Keratinocyte (primary cell): ENCODE measurements around the gene TNIK. TPM values are rescaled to one million over a fixed set of nuclear protein-coding genes. Genes with fewer than 3 reads are reported as not detected.

Experiments used
- DNase-seq: peaks from one replicate; pipeline ENCODE4 v3.0.0-alpha.2; 2011; ENCODE audit warnings: low read depth, missing footprints, low spot score
- FAIRE-seq: peaks from 2 replicates; lab custom pipeline; 2011; peaks lifted over from hg19 to GRCh38; lab: Jason Lieb, UNC
- H2AFZ ChIP-seq: 2 replicates; pipeline ENCODE4 v1.6.0; 2012; ENCODE audit warnings: low read length, control low read depth, inconsistent platforms; ENCODE audit not compliant: control insufficient read depth
- H3K27ac ChIP-seq: 2 replicates; pipeline ENCODE4 v1.5.1; 2011; ENCODE audit warnings: low read length; ENCODE audit not compliant: control insufficient read depth, insufficient read depth
- H3K27me3 ChIP-seq: 3 replicates; pipeline ENCODE4 v1.6.0; 2011; ENCODE audit warnings: low read length; ENCODE audit not compliant: control insufficient read depth, insufficient read depth; ENCODE audit errors: extremely low read depth
- H3K36me3 ChIP-seq, 2 experiments: 2 replicates in 1 of 2; 3 replicates in 1 of 2; pipeline ENCODE4 v1.5.1; 2011; ENCODE audit warnings: low read length in 2 of 2, mild to moderate bottlenecking in 1 of 2; ENCODE audit not compliant: control insufficient read depth in 2 of 2, insufficient read depth in 2 of 2; ENCODE audit errors: extremely low read depth in 1 of 2
- H3K4me1 ChIP-seq: 3 replicates; pipeline ENCODE4 v1.5.1; 2011; ENCODE audit warnings: low read length; ENCODE audit not compliant: control insufficient read depth, insufficient read depth; ENCODE audit errors: extremely low read depth
- H3K4me2 ChIP-seq: 3 replicates; pipeline ENCODE4 v1.6.0; 2011; ENCODE audit warnings: low read depth, low read length; ENCODE audit not compliant: control insufficient read depth, insufficient read depth; ENCODE audit errors: extremely low read depth
- H3K4me3 ChIP-seq, 3 experiments: fragments of 200-600 bp in 1 of 3; sonication (generic) in 1 of 3; 2 replicates in 2 of 3; 3 replicates in 1 of 3; pipeline ENCODE4 v1.5.1; 2011 to 2016; ENCODE audit warnings: low read length in 3 of 3, mild to moderate bottlenecking in 3 of 3, control low read depth in 2 of 3, inconsistent platforms in 1 of 3, low read depth in 1 of 3, mixed read lengths in 1 of 3, mixed run types in 1 of 3, moderate library complexity in 1 of 3; ENCODE audit not compliant: control insufficient read depth in 2 of 3, insufficient read depth in 2 of 3; ENCODE audit errors: extremely low read depth in 1 of 3
- H3K79me2 ChIP-seq: 2 replicates; pipeline ENCODE4 v1.6.0; 2012; ENCODE audit warnings: low read length; ENCODE audit not compliant: control insufficient read depth, insufficient read depth
- H3K9ac ChIP-seq: 3 replicates; pipeline ENCODE4 v1.6.0; 2011; ENCODE audit warnings: low read length; ENCODE audit not compliant: control insufficient read depth, insufficient read depth; ENCODE audit errors: extremely low read depth
- H3K9me1 ChIP-seq: 3 replicates; pipeline ENCODE4 v1.6.0; 2011; ENCODE audit warnings: low read length; ENCODE audit not compliant: control insufficient read depth, insufficient read depth; ENCODE audit errors: extremely low read depth
- H3K9me3 ChIP-seq: 2 replicates; pipeline ENCODE4 v1.5.1; 2012; ENCODE audit warnings: low read depth, low read length; ENCODE audit not compliant: control insufficient read depth
- H4K20me1 ChIP-seq: 3 replicates; pipeline ENCODE4 v1.6.0; 2011; ENCODE audit warnings: low read length; ENCODE audit not compliant: control insufficient read depth, insufficient read depth; ENCODE audit errors: extremely low read depth
- CTCF ChIP-seq, 3 experiments: IDR thresholded peaks in 1 of 3; conservative IDR thresholded peaks in 1 of 3; optimal IDR thresholded peaks in 1 of 3; 2 replicates in 2 of 3; 3 replicates in 1 of 3; pipeline versions ENCODE3 to v1.5.1; 2011; ENCODE audit warnings: low read length in 3 of 3, mild to moderate bottlenecking in 3 of 3, moderate library complexity in 2 of 3, control low read depth in 1 of 3, inconsistent platforms in 1 of 3; ENCODE audit not compliant: insufficient read depth in 2 of 3; ENCODE audit errors: extremely low read depth in 1 of 3
- EZH2 ChIP-seq: IDR thresholded peaks from one replicate; pipeline ENCODE4 v1.6.1; 2012; ENCODE audit warnings: inconsistent platforms, mild to moderate bottlenecking, low read length, moderate library complexity
- dilution Hi-C: fragments of 300-500 bp; cut with MboI; formaldehyde crosslinking; loops from one replicate; pipeline ENCODE4 v1.7.0; 2020; ENCODE audit warnings: low sequenced_read_pairs; ENCODE audit not compliant: extremely low pct_ligation_motif_present
- polyA plus RNA-seq, 5 experiments: library from polyadenylated mRNA; depleted of rRNA in 3 of 5; stranded (reverse) in 3 of 5; stranded (forward) in 1 of 5; unstranded in 1 of 5; fragments of >200 nt; gene quantifications; 1 replicate in 1 of 5; 2 replicates in 3 of 5; 3 replicates in 1 of 5; pipeline versions ENCODE4 v1.2.1 to v1.2.3, GENCODE V29; 2011 to 2012; ENCODE audit warnings: missing spikeins in 2 of 5, low read depth in 1 of 5, low replicate concordance in 1 of 5

The TNIK gene
- polyA plus RNA-seq, 1 donor (not counting 4 experiments of a cell fraction or from before 2014, with no cell fraction given) = 4.4 TPM

GRCh38 chr3:171266034-171266739 lies 194.0 kb downstream of the TNIK start:
- Histone ChIP-seq H3K9me1 (no peaks in the 10 kb centered on the region), H3K27ac (no peak overlapping the region), H3K4me2 (no peak overlapping the region), H3K4me1 (peaks cover 7% of the 10 kb centered on the region), H3K27me3 (no peaks in the 10 kb centered on the region), H3K4me3 (no peak overlapping the region), H4K20me1 (no peaks in the 10 kb centered on the region), H3K9me3 (no peaks in the 10 kb centered on the region), H3K9ac (no peak overlapping the region), H2AFZ (no peak overlapping the region), H3K79me2 (no peaks in the 10 kb centered on the region), H3K36me3 (no peaks in the 10 kb centered on the region)
- no peak for DNase-seq
- no peak for FAIRE-seq
- dilution Hi-C loops = no loop called here
- no peak for TF ChIP-seq EZH2
- no peak for TF ChIP-seq CTCF (optimal IDR thresholded peaks at IDR 0.05 in 1 of 3, IDR thresholded peaks at IDR 0.05 in 1 of 3, conservative IDR thresholded peaks at IDR 0.05 in 1 of 3; ENCODE audit: extremely low read depth in 1 of 3, insufficient read depth in 2 of 3, low read length in 3 of 3)

- TF ChIP-seq CTCF (optimal IDR thresholded peaks at IDR 0.05 in 1 of 3, IDR thresholded peaks at IDR 0.05 in 1 of 3, conservative IDR thresholded peaks at IDR 0.05 in 1 of 3; ENCODE audit: extremely low read depth in 1 of 3, insufficient read depth in 2 of 3, low read length in 3 of 3) = no peak
- TF ChIP-seq EZH2 = no peak
- Histone ChIP-seq H3K27me3 (no peaks in the 10 kb centered on the region), H3K4me2 (no peak overlapping the region), H3K4me3 (no peak overlapping the region), H4K20me1 (no peaks in the 10 kb centered on the region), H3K9ac (no peak overlapping the region), H3K4me1 (peaks cover 11% of the 10 kb centered on the region), H3K36me3 (no peaks in the 10 kb centered on the region), H2AFZ (no peak overlapping the region), H3K27ac (no peak overlapping the region), H3K9me1 (no peaks in the 10 kb centered on the region), H3K9me3 (no peaks in the 10 kb centered on the region), H3K79me2 (no peaks in the 10 kb centered on the region)
- FAIRE-seq (no peak), DNase-seq (no peak)
- dilution Hi-C loops = no loop called here
These were observed 195.4 kb downstream of the TNIK start for GRCh38 chr3:171264758-171265157.
